GM18519 (cell line): ENCODE data around the gene ADAM15.

Experiments used
- ATAC-seq: cut with Tn5 transposase; IDR thresholded peaks from one replicate; pipeline ENCODE4 v1.9.1; 2021; ENCODE audit warnings: mild to moderate bottlenecking, moderate library complexity; ENCODE audit not compliant: unreplicated experiment, low FRiP score

ADAM15 gene

GRCh38 chr1:155029513-155030242 is 21.4 kb upstream of the ADAM15 start:
- ATAC-seq, result no peak

- ATAC-seq, result no peak
Observed at GRCh38 chr1:155030243-155030795, 20.8 kb upstream of the ADAM15 start.

GRCh38 chr1:155030899-155031298 is 20.2 kb upstream of the ADAM15 start:
- ATAC-seq, result no peak

GRCh38 chr1:155032886-155033285 is 18.2 kb upstream of the ADAM15 start:
- ATAC-seq, result no peak

- no peak for ATAC-seq
Observed at GRCh38 chr1:155033524-155033923, 17.6 kb upstream of the ADAM15 start, which contains the start of the genes DCST1 and DCST2. TSS of gene DCST1 (plus strand) at chr1:155033824. CDS start at chr1:155034037, 213 bp downstream. TSS of gene DCST2 (minus strand) at chr1:155033781. CDS start at chr1:155033701, 80 bp downstream.

GRCh38 chr1:155034318-155035208 is 16.6 kb upstream of the ADAM15 start:
- no peak for ATAC-seq

GRCh38 chr1:155035936-155036335 is 15.2 kb upstream of the ADAM15 start:
- no peak for ATAC-seq

GRCh38 chr1:155037043-155037442 is 14.1 kb upstream of the ADAM15 start:
- no peak for ATAC-seq

- ATAC-seq, result no peak
Observed at GRCh38 chr1:155037851-155038441, 13.2 kb upstream of the ADAM15 start.

- ATAC-seq, result no peak
Observed at GRCh38 chr1:155038602-155039307, 12.4 kb upstream of the ADAM15 start.

- ATAC-seq, result no peak
Observed at GRCh38 chr1:155039308-155039669, 11.8 kb upstream of the ADAM15 start.

- no peak for ATAC-seq
Observed at GRCh38 chr1:155040358-155041093, 10.6 kb upstream of the ADAM15 start.

GRCh38 chr1:155042789-155043188 is 8.3 kb upstream of the ADAM15 start:
- no peak for ATAC-seq

- no peak for ATAC-seq
Observed at GRCh38 chr1:155043301-155043702, 7.8 kb upstream of the ADAM15 start.

GRCh38 chr1:155043793-155044192 is 7.3 kb upstream of the ADAM15 start:
- ATAC-seq, result no peak

GRCh38 chr1:155044365-155044764 is 6.8 kb upstream of the ADAM15 start:
- no peak for ATAC-seq

GRCh38 chr1:155044812-155045657 is 6.1 kb upstream of the ADAM15 start:
- no peak for ATAC-seq

GRCh38 chr1:155048449-155049334 is 2.4 kb upstream of the ADAM15 start:
- ATAC-seq, result no peak
